NOMO-1 (cell line): Measurements from ENCODE around the gene CLGN.
"Not testable (repeated sequence)": the region's sequence is repeated elsewhere in the genome, so short reads cannot be mapped to it uniquely, and the experiment has no call there.

Experiments used
- DNase-seq, 2 experiments: peaks; one replicate each; lab custom pipeline; 2025; ENCODE audit not compliant: unreplicated experiment in 2 of 2; lab: John Stamatoyannopoulos, UW

CLGN gene, protein sequence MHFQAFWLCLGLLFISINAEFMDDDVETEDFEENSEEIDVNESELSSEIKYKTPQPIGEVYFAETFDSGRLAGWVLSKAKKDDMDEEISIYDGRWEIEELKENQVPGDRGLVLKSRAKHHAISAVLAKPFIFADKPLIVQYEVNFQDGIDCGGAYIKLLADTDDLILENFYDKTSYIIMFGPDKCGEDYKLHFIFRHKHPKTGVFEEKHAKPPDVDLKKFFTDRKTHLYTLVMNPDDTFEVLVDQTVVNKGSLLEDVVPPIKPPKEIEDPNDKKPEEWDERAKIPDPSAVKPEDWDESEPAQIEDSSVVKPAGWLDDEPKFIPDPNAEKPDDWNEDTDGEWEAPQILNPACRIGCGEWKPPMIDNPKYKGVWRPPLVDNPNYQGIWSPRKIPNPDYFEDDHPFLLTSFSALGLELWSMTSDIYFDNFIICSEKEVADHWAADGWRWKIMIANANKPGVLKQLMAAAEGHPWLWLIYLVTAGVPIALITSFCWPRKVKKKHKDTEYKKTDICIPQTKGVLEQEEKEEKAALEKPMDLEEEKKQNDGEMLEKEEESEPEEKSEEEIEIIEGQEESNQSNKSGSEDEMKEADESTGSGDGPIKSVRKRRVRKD

DNA sequence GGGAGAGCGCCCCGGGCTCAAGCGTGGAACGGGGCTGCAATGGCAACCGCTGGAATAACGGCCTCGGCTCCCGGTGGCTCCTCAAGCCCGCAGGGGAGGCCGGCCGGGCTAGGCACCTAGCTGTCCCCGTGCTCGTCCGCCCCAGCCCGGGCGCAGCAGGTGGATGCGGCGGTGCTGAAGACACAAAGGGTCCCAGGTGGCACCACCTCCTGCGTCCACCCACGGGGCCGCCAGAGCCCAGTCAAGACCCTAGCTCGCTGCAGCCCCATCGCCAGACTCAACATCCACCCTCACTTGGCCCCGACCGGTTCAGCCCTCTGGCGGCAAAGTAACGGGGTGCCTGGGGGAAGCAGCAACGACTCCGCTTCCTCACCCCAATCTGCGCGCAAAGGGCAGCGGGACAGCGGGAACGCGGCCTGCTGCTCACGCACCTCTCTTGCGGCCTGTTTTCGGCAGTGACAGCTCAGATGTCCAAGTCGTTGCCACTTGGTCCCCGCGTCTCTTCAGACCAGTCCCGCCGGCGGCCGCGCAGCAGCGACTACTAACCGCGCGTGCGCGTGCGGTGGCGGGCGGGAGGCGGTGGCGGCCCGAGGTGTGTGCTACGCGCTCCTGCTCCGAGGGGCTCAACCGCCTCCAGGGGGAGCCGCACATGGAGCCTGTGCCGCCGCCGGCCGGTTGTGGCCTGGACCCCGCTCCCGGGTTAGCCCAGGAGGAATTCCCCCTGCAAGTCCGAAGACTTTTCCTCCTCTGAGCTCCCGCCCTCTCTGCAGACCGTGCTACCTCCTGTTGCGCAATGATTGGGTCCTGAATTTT lies at the start of gene CLGN:
CLGN (minus strand) TSS at position 543 of the 813 bp plus-strand sequence. CDS start 14,570 bp downstream, outside the sequence.
- DNase-seq, result peak; percentile 50 to 61

DNA sequence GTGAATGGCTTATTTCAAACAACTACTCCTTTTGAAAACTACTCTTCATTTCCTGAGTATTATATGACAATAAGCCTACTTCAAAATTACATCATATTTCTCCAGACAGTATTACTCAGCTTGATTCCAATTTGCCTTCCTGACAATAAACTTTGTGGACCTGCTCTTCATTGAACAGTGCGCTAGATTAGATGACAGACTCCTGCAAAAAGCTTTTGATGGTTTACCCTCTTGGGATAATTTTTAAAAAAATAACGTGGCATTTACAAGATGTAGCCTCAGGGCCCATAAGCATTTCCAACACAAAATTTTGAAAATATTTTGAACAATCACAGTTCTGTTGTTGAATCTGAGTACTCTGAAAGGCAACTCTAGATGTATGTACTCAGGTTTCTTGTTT lies 44.7 kb upstream of the CLGN start:
- no peak for DNase-seq

DNA sequence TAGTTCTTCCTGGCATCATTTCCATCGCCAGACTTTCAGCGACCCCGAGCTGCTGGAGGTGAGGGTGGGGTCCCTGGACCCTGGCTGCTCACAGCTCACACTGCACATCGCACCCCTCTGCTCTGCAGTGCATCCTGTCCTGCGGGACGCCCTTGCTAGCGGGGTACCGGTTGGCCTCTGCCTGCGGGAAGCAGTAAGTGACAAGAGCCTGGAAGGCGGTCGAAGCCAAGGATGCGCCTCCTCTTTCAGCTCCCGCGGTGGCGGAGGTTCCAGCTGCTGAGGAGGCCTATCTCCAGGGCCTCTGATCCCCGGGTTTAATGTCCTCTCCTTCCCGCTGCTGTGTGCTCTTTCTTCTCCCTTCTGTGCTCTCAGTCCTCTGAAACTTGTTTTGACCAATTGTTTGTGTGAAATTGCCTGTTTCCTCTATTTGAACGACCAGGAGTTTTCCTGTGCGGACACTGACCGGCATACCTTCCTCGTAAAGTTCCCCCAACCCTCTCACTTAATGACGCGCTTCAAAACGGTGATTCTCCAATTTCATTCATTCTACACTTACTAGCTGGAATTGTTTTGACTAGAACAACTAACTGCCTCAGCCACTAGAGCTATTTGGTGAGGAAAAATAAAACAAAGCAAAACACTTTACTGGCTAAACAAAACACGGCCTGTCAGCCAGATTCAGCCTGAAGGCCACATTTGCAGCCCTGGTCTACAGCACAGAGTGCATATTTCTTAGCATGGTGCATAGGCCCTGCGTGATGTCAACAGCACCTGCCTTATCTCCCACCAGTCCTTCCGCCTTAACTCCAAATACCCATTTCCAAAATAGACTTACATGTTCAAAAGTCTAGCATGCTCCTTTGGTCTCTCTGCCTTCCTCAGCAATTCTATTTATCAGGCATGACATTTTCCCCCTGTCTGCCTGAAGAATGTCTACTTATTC lies 42.6 kb upstream of the CLGN start:
- no peak for DNase-seq

DNA sequence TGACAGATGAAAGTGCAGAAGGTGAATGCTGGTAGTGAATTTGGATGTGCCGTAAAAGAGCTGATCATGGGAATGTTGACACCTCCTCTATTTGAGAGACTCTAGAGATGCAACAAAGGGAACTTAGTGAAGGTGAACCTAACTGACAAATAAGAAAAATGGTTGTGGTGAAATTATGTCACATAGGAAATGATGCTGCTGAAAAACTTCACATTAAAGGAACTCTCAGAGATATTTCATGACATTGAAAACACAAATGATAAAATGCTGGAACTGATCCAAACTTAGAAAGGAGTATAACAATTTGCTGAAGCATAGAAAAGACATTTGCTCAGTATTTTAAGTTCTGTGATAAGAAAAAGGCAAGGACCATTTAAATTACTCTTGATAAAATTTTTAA lies 38.7 kb upstream of the CLGN start:
- DNase-seq, result peak in 1 of 2 experiments; percentile 58

DNA sequence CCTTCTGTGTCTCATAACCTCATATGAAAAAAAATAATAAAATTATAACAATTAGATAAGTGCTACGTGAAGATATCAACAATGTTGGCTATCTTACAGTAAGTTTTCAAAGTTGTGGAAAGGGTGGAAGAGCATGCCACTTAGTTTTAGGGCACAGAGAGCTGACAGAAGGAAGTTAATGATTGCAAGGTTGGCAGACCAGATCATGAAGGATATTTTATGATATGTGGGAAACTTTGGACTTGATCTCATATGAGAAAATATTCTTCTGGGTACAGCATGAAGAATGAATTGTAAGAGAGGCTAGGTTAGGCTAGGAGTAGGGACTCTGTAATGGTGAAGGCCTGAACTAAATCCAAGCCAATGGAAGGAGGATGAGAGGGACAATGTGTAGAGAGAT lies 36.2 kb upstream of the CLGN start:
- DNase-seq, result no peak

DNA sequence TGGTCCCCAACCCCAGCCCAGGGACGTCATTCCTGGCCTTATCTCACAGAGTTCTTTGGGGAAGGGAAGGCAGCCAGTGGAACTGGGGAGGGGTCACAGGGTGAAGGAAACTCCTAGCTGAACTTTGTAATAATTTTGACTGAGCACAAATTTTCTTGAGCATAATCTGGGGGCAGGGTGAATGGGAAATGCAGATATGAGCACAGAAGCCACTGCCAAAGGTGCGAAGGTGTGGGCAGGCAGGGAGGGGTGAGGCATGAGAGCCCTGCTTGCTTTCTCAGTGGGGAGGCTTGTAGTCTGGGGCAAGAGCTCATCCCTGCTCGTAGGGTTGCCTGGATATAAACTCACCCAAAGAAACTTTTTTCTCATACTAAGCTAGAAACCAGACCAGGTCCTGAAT lies 35.7 kb upstream of the CLGN start:
- DNase-seq, result no peak

DNA sequence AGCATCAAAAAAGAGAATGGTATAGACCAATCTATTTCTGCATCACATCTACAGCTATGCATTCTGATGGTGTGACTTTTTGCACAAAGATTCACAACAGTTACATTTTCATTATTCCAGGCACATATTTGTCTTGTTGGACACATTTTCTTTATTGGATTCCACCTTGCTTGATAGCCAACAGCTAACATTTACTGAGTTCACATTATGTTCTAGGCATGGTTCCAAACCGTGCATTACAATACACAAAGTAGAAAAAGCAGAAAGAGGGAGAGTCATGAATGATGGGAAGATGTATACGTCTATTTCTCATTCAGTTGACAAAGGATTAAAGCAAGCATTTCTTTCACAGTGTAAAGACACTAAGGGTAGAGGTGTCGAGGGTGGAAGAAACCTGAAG lies 22.9 kb upstream of the CLGN start:
- DNase-seq, result no peak

DNA sequence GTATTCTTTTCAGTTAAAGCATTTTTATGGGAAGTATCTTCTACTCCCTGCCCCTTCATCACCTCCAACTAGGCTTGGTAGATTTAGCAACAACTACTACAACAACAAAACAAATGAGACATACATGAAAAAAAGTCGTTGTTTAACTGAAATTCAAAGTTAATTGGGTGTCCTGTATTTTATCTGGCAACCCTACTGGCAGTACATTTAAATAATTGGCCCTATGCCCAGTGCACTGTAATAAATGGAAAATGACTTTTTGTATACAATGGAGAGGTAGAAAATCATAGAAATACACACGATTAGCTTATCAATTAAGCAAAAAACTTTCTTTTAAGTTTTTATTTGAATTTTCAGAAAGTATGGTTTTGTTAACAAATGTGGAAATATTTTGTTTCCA lies 21.4 kb upstream of the CLGN start:
- no peak for DNase-seq

DNA sequence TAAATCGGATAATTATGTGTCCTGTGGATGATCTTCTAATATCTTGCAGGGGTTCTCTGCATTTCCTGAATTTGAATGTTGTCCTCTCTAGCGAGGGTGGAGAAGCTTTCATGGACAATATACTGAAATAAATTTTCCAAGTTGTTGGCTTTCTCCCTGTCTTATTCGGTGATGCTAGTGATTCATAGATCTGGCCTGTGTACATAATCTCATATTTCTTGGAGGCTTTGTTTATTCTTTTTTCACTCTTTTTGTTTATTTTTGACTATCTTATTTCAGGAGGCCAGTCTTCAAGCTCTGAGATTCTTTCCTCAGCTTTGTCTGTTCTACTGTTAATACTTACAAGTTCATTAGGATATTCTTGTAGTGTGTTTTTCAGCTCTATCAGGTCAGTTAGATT lies 20.7 kb upstream of the CLGN start:
- DNase-seq, result no peak

DNA sequence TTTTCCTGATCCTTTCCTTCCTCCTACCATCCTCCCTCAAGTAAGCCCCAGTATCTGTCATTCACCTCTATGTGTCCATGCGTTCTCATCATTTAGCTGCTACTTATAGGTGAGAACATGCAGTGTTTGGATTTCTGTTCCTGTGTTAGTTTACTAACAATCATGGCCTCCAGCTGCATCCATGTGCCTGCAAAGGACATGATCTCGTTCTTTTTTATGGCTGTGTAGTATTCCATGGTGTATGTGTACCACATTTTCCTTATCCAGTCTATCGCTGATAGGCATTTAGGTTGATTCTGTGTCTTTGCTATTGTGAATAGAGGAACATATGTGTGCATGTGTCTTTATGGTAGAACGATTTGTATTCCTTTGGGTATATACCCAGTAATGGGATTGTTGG lies 16.9 kb upstream of the CLGN start:
- not testable (repeated sequence) for DNase-seq

DNA sequence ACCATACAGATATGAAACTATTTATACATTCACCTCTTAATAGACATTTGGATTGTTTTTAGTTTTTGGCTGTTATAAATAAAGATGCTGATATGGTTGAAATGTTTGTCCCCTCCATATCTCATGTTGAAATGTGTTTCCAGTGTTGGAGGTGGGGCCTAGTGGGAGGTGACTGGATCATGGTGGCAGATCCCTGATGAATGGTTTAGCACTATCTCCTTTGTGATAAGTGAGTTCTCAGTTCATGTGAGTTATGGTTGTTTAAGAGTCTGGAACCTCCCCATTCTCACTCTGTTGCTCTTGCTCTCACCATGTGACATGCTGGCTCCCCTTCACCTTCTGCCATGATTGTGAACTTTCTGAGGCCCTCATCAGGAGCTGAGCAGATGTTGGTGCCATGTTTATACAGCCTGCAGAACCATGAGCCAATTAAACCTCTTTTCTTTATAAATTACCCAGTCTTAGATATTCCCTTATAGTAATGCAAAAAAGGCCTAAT lies 12.2 kb upstream of the CLGN start:
- no peak for DNase-seq

DNA sequence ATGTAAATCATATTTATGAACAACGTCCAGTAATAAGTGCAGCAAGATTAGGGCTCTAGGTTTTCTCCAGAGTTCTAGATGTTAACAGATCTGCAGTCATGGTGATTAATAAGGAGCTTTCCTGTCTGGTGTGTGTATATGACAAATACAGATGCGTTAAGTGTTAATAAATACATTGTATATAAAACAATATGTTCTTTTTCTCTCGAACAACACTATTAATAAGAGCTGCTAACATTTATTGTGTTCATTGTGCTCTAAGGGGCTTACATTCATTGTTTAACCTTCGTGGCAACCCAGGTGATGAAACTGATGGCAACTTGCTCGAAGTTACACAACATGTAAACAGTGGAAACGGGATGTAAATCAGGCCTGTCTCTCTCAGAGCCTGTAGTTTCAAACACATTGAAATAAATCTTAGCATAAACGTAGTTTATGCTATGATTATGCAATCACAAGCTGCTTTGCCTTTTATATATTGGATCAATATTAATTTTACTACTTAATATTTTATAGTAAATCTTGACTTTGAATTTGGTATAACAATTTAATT lies 547 bp upstream of the CLGN start:
- peak; percentile 11 to 64 for DNase-seq

DNA sequence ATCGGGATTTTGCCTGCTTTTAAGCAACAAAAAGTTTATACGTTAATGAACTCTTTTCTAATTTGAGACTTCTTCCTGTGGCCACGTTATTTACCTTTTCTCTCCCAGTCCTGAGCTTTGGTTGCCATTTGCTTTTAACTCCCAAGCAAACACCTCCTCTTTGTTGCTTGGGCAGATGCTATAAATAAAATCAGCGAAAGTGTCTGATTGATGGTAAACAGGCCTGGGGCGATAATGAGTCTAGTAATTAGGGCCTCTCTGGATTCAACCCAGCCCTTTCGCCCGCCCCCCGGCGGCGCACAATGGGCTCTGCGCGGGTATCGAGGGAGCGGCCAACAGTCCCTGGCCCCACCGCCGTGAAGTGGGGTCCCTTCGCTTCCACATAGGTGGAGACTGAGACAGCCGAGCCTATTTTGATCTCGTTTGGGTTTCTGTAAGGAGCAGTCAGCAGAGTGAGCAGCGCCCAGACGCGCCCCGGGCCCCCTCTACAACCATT lies 790 bp downstream of the CLGN start:
- no peak for DNase-seq

DNA sequence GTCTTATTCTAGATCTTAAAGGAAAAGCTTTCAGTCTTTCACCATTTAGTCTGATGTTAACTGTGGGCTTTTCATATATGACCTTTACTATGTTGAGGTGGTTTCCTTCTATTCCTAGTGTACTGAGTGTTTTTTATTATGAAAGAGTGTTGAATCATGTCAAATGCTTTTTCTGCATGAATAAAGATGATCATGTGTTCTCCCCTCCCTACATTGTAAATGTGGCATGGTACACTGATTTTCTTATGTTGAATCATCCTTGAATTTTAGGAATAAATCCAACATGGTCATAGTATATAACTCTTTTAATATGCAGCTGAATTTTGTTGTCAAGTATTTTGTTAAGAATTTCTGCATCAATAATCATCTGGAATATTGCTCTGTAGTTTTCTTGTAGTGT lies 4.3 kb downstream of the CLGN start:
- no peak for DNase-seq

DNA sequence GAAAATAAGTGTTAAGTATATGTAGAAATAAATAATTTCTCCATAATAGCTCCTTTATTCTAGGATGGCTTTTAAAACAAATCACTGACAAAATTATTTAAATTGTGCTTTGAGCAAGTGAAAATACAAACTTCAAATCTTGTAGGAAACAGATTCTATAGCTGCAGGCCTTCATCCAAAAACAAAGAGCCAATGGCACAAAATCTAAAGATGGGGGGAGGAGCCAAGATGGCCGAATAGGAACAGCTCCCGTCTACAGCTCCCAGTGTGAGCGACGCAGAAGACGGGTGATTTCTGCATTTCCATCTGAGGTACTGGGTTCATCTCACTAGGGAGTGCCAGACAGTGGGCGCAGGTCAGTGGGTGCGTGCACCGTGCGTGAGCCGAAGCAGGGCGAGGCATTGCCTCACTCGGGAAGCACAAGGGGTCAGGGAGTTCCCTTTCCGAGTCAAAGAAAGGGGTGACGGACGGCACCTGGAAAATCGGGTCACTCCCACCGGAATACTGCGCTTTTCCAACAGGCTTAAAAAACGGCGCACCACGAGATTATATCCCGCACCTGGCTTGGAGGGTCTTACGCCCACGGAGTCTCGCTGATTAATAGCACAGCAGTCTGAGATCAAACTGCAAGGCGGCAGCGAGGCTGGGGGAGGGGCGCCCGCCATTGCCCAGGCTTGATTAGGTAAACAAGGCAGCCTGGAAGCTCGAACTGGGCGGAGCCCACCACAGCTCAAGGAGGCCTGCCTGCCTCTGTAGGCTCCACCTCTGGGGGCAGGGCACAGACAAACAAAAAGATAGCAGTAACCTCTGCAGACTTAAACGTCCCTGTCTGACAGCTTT lies 14.1 kb downstream of the CLGN start:
- not testable (repeated sequence) for DNase-seq

DNA sequence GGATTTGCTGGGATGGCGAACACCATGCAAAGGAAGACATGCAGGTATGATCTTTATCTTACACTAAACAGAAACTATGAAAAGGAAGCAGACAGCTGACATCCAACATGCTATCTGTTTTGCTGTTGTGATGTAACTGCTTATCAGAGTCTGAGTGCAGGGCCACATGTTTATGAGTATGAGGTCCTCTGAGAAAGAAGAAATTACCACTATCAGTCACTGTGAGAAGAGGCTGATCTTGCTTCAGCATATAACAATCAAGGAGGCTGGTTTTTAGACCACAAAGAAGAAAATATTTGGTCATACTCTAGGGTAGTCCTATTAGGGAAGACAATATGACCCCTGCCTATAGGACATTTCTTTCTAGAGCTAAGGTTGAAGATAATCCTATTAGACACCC lies 18.5 kb downstream of the CLGN start:
- DNase-seq, result no peak

DNA sequence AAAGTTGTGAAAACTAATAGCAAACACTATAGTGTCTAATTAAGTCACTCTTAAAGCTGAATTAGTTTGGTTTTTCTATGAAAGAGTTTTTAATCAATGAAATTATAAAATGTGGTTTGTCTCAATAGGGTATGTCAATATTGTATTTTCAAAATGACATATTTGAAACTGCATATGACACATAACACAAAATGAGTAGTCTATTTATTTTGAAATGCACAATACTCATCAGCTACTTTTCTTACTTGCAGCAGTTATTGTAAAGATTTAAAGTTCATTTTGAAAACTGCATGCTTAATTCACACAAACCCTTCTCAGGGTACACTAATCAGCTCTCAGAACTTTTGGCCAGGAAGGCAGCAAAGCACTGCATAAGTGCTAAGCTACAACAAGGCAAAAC lies 21.2 kb downstream of the CLGN start:
- no peak for DNase-seq

DNA sequence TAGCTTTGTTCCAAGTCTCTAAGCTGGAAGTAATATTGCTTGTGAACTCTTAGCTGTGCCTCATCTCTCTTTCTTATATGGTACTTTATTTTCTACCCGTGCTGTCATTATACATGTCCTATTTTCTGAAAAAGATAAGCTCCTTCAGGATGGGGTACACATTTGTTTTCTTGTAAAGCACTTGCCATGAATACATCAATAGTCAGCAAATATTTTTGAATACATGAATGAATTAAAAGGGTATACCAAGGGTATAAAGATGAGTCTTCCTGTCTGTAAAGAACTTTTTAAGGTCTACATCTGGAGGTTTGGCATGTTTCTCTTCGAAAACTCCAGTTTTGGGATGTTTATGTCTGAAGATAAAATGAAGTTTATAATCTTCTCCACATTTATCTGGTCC lies 27.3 kb downstream of the CLGN start:
- DNase-seq, result no peak

DNA sequence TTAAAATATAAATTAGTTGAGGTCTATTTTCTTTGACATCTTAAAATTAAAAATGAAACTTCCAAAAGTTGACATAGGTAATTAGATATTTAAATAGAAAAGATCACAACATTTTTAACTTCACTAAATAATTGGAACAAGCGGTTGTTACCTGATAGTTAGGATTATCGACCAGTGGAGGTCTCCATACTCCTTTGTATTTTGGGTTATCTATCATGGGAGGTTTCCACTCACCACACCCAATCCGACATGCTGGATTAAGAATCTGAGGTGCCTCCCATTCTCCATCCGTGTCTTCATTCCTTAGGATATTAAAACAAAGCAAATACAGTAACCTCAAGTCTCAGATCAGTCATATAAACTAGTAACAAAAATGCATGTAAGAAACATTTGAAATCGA lies 31.8 kb downstream of the CLGN start:
- DNase-seq, result no peak
